ENCODE measurements around the gene RASL11B. TPM values are rescaled to one million over a fixed set of nuclear protein-coding genes. Genes with fewer than 3 reads are reported as not detected.

Gene RASL11B
- total RNA-seq, 2 experiments from 2014 or later = not detected

DNA sequence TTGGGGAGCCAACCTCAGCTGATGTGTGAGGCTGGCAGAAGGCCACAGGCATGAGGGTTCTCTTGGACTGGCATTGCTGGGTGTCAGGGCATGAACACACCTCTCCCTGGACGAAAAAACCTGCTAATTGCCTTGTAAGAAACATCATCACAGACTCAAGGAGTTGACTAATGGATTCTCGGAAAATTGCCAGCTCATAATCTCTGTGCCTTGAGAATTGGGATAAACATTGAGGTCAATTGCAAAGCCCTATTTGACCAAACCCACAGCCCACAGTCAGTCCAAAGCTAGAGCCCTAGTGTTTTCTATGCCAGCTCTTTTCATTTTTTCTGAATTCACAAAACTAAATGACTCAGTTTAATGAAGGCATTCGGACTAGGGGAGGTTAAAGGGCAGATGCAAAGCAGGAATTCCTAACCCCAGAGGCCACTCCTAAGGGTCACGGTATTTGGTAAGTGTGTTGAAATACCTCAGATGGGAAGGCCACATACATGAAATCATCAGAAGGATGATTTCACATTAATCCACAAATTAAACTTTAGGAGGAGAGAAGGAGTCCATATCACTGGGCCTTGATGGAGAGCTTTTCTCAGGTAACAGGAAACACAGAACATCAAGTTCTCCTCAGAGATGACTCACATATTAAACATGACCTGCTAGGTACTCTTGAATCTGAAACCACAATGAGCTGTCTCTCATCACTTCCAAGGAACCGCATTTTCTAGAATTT lies 39.0 kb upstream of the RASL11B start:
- intact Hi-C loops (cut with micrococcal nuclease; ENCODE audit: unreplicated experiment) = no loop called here
- Histone ChIP-seq H3K36me3 (ENCODE audit: insufficient read depth, low read length) (no peaks in the 10 kb centered on the region), H3K27ac (ENCODE audit: low read depth, low read length, poor library complexity, severe bottlenecking) (no peak overlapping the region), H3K9me3 (ENCODE audit: low read length) (no peaks in the 10 kb centered on the region), H3K79me2 (ENCODE audit: insufficient read depth, low read depth, low read length) (no peaks in the 10 kb centered on the region), H3K9me2 (ENCODE audit: insufficient read depth, low read length) (no peaks in the 10 kb centered on the region), H3K4me3 (ENCODE audit: low read depth, low read length, poor library complexity, severe bottlenecking) (no peak overlapping the region), H3K4me1 (ENCODE audit: insufficient read depth, low read length, poor library complexity, severe bottlenecking) (no peaks in the 10 kb centered on the region), H3K4me2 (ENCODE audit: low read length) (no peak overlapping the region), H2AFZ (ENCODE audit: low read length) (no peak overlapping the region), H4K20me1 (ENCODE audit: insufficient read depth, low read length) (no peaks in the 10 kb centered on the region)
- ChIA-PET CTCF (ENCODE audit: unreplicated experiment) (no interaction called here), POLR2A (no interaction called here)
- TF ChIP-seq EZH2phosphoT487 (IDR thresholded peaks at IDR 0.05; ENCODE audit: borderline replicate concordance, low read depth, low read length) = no peak
- DNase-seq (ENCODE audit: low spot score) = no peak
- no TSS peak for BruUV-seq (replicated peaks)

DNA sequence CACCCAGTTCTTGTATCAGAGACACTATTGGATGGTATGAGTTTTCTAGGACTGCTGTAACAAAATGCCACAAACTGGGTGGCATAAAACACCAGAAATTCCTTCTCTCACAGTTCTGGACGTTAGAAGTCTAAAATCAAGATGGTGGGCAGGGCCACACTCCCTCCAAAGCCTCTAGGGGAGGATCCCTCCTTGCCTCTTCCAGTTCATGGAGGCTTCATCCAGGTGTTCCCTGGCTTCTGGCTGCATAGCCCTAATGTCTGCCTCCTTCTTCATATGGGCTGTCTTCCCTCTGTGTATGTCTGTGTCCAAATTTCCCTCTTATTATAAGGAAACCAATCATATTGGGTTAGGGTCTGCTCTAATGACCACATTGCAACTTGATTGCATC lies 38.4 kb upstream of the RASL11B start:
- Histone ChIP-seq H3K4me3 (ENCODE audit: low read depth, low read length, poor library complexity, severe bottlenecking) (no peak overlapping the region), H3K36me3 (ENCODE audit: insufficient read depth, low read length) (no peaks in the 10 kb centered on the region), H3K4me1 (ENCODE audit: insufficient read depth, low read length, poor library complexity, severe bottlenecking) (no peaks in the 10 kb centered on the region), H3K27ac (ENCODE audit: low read depth, low read length, poor library complexity, severe bottlenecking) (no peak overlapping the region), H3K9me2 (ENCODE audit: insufficient read depth, low read length) (no peaks in the 10 kb centered on the region), H3K9me3 (ENCODE audit: low read length) (no peaks in the 10 kb centered on the region), H4K20me1 (ENCODE audit: insufficient read depth, low read length) (no peaks in the 10 kb centered on the region), H2AFZ (ENCODE audit: low read length) (no peak overlapping the region), H3K79me2 (ENCODE audit: insufficient read depth, low read depth, low read length) (no peaks in the 10 kb centered on the region), H3K4me2 (ENCODE audit: low read length) (no peak overlapping the region)
- TF ChIP-seq, protein P1, sequence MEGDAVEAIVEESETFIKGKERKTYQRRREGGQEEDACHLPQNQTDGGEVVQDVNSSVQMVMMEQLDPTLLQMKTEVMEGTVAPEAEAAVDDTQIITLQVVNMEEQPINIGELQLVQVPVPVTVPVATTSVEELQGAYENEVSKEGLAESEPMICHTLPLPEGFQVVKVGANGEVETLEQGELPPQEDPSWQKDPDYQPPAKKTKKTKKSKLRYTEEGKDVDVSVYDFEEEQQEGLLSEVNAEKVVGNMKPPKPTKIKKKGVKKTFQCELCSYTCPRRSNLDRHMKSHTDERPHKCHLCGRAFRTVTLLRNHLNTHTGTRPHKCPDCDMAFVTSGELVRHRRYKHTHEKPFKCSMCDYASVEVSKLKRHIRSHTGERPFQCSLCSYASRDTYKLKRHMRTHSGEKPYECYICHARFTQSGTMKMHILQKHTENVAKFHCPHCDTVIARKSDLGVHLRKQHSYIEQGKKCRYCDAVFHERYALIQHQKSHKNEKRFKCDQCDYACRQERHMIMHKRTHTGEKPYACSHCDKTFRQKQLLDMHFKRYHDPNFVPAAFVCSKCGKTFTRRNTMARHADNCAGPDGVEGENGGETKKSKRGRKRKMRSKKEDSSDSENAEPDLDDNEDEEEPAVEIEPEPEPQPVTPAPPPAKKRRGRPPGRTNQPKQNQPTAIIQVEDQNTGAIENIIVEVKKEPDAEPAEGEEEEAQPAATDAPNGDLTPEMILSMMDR (conservative IDR thresholded peaks at IDR 0.05; ENCODE audit: low read length) = no peak
- TF ChIP-seq EZH2phosphoT487 (IDR thresholded peaks at IDR 0.05; ENCODE audit: borderline replicate concordance, low read depth, low read length) = no peak
- BruUV-seq (replicated peaks) = no TSS peak
- intact Hi-C loops (cut with micrococcal nuclease; ENCODE audit: unreplicated experiment) = no loop called here
- no peak for DNase-seq (ENCODE audit: low spot score)
- ChIA-PET POLR2A (no interaction called here), CTCF (ENCODE audit: unreplicated experiment) (no interaction called here)

DNA sequence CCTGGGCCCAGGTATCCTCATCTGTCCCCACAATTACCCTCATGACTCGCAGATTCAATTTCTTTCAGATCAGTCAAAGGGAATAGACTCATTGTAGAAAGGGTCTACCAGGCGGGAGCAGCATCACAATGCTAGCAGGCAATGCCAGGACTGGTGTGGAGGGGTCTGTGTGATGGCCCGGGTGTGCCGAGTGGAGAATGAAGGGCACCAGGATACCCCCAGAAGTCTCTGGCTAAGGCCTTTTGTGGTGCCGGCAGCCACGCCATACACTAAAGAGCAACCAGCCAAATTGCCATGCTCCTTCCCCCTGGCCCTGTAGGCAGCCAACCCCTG lies 37.9 kb upstream of the RASL11B start:
- Histone ChIP-seq H3K9me2 (ENCODE audit: insufficient read depth, low read length) (no peaks in the 10 kb centered on the region), H3K36me3 (ENCODE audit: insufficient read depth, low read length) (no peaks in the 10 kb centered on the region), H3K9me3 (ENCODE audit: low read length) (no peaks in the 10 kb centered on the region), H2AFZ (ENCODE audit: low read length) (no peak overlapping the region), H3K4me2 (ENCODE audit: low read length) (no peak overlapping the region), H3K27ac (ENCODE audit: low read depth, low read length, poor library complexity, severe bottlenecking) (no peak overlapping the region), H3K4me1 (ENCODE audit: insufficient read depth, low read length, poor library complexity, severe bottlenecking) (no peaks in the 10 kb centered on the region), H3K4me3 (ENCODE audit: low read depth, low read length, poor library complexity, severe bottlenecking) (no peak overlapping the region), H4K20me1 (ENCODE audit: insufficient read depth, low read length) (no peaks in the 10 kb centered on the region), H3K79me2 (ENCODE audit: insufficient read depth, low read depth, low read length) (no peaks in the 10 kb centered on the region)
- intact Hi-C loops (cut with micrococcal nuclease; ENCODE audit: unreplicated experiment) = no loop called here
- no peak for TF ChIP-seq EZH2phosphoT487 (IDR thresholded peaks at IDR 0.05; ENCODE audit: borderline replicate concordance, low read depth, low read length)
- TF ChIP-seq, protein P1 (conservative IDR thresholded peaks at IDR 0.05; ENCODE audit: low read length) = no peak
- POLR2A ChIA-PET = no interaction called here
- BruUV-seq (replicated peaks) = no TSS peak
- DNase-seq (ENCODE audit: low spot score) = no peak
- CTCF ChIA-PET (ENCODE audit: unreplicated experiment) = no interaction called here

Measured in OCI-LY7 (cell line).